Adrenal gland (tissue), 5 donors: ENCODE data around the gene IL17A.

Experiments used
- CTCF ChIP-seq, 6 experiments: fragments of 450-650 bp in 4 of 6; fragments of 200-600 bp in 2 of 6; sonication (generic) in 1 of 6; IDR thresholded peaks; 1 replicate in 5 of 6; 2 replicates in 1 of 6; pipeline versions ENCODE4 v1.5.1 to v1.8.0; 2016 to 2021; ENCODE audit warnings: antibody characterized with exemption in 6 of 6, mild to moderate bottlenecking in 2 of 6, moderate library complexity in 1 of 6
- POLR2A ChIP-seq, 2 donors: fragments of 450-650 bp; IDR thresholded peaks; one replicate each; pipeline ENCODE4 v1.6.1; 2017; ENCODE audit warnings: antibody characterized with exemption in 2 of 2, mild to moderate bottlenecking in 2 of 2, moderate library complexity in 1 of 2
- donor health status: DM: no; HTN: no; CAD: no.

DNA sequence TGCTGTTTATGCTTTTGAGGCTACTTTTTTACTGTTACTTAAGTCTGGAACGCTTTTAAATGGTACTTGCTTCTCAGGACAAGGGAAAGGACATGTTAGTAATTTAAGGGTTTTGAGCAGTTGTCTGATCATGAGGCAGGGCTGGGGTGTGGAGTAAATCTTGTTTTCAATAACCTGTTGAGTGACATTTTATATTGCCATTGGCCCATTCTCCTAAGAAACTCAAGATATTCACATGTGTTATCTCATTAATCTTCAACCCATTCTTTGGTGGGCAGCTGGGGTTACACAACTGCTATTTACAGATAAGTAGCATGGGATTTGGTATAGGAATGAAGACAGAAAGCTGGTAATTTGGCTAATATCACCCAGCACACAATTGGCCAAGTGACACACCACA is 44.6 kb upstream of the IL17A start:
- TF ChIP-seq CTCF (IDR thresholded peaks at IDR 0.05) = no peak
- no peak for TF ChIP-seq POLR2A (IDR thresholded peaks at IDR 0.05)
